DMS153 (cell line): ENCODE data around the gene SHROOM3.

Source experiments
- DNase-seq: peaks from one replicate; lab custom pipeline; 2025; lab: John Stamatoyannopoulos, UW

SHROOM3 gene

GRCh38 chr4:76494871-76495590 is 60.0 kb downstream of the SHROOM3 start:
- DNase-seq, result no peak

DNA sequence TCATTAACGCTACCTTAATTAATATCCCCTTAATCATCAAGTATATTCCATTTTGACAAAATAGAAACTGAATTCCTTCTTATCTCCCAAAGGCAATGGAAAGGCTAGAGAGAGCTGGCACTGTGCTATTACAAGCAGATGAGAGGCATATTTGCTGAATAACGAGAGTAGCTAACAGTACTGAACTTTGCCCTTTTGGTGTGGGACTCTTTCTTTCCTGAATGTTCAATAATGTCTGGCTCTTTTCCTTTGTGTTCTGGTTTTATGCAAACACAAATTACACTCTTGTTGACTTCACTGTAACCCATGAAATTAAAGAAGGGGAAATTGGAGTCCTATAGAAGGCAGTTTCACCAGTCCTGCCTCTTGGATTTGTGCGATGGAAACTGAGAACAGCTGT is 63.5 kb downstream of the SHROOM3 start:
- no peak for DNase-seq

GRCh38 chr4:76499461-76499860 is 64.4 kb downstream of the SHROOM3 start:
- DNase-seq, result no peak

GRCh38 chr4:76502886-76503285 is 67.9 kb downstream of the SHROOM3 start:
- DNase-seq, result no peak

- DNase-seq, result peak; percentile 20
These were observed 69.8 kb downstream of the SHROOM3 start for GRCh38 chr4:76504613-76505465.

- DNase-seq, result no peak
These were observed 76.9 kb downstream of the SHROOM3 start for GRCh38 chr4:76511947-76512346.

- no peak for DNase-seq
These were observed 78.5 kb downstream of the SHROOM3 start for GRCh38 chr4:76513482-76513881.

GRCh38 chr4:76514087-76514486 is 79.1 kb downstream of the SHROOM3 start:
- no peak for DNase-seq

DNA sequence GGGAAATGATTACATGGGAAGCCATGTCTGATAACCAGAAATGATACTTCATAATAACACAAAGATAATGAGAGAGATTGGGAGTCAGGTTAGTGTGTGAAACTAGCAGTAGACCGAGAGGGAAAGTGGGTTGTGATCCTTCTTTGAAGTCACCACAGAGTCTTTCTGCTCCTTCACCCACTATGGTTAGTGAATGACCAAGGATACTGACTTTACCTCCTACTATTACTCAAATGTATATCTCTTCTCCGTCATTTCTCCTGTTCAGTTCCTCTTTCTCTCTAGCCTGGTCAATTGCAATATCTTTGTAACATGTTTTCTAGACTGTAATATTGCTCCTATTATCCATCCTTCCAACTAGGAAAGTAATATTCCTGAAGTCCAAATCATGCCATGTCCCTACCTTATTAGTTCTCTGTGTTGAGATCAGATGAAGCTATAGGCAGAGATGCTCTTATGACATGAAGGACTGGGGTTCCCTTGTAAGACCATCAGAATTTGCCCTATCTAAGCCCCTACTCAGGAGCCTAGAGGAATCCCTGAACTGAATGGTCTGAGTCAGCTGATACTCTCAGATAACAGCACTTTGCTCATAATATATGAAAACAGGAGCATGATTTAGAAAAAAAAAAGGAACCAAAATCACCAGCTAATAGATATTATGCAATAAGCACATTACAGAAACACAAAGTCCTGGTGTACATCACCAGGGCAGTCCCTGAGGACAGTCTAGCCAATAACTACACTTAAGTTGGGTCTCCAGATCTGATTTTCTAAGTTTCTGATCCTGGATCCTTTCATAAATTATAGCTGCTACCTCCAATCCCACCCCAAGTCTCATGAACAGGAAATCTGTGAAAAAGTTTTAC is 81.2 kb downstream of the SHROOM3 start:
- no peak for DNase-seq

DNA sequence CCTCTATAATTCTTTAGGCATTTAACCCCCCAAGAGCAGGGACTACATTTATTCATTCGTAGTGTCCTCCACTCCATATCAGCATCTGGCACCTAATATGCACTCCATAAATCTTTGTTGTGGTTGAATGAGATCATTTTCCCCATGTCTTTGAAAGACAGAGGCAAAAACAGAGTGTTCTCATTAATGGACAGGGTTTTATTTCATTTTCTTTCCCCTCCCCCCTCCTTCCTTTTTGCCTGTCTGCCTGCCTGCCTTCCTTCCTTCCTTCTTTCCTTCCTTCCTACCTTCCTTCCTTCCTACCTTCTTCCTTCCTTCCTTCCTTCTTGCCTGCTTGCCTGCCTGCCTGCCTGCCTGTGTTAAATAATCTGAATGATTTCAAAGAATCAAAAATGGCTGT is 83.2 kb downstream of the SHROOM3 start:
- no peak for DNase-seq

GRCh38 chr4:76523593-76523992 is 88.6 kb downstream of the SHROOM3 start:
- DNase-seq, result no peak

- DNase-seq, result no peak
These were observed 90.7 kb downstream of the SHROOM3 start for GRCh38 chr4:76525751-76526150.

DNA sequence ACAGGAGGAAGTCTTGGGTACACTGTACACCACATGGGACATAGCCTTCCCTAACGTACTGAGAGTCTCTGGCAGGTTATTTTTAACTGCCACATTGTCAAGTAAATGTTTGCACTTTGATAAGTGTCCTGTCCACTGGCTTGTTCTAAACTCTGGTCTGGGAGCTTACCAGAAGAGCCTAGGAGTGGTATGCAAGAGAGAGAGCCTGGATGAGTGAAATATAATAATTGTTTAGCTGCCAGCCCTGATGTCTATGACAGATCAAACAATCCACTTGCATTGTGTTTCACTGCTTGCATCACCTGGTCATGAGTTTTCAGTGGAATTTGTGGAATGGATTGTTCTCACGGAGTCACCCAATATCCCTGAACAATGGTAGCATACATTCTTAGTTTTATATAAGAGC is 91.6 kb downstream of the SHROOM3 start:
- peak; percentile 66 for DNase-seq

DNA sequence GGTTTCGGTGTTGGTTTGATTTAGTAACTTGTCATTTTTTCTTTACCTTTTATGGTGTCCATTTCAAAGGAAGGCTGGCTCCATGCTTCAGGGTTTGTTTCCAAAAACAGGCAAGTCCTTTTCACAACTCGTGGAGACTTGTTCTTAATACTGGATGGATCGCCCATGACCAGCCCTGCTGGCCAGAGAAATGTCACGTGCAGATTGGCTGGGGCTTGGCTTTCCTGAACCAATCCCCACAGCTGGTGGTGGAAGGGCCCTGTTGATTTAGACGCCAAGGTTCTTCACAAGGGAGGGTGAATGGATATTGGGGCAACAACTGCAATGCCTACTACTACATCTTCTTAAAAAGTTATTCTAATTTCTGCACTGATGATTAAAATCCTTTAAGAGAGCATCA is 92.6 kb downstream of the SHROOM3 start:
- no peak for DNase-seq

GRCh38 chr4:76531597-76531996 is 96.6 kb downstream of the SHROOM3 start:
- DNase-seq, result no peak

DNA sequence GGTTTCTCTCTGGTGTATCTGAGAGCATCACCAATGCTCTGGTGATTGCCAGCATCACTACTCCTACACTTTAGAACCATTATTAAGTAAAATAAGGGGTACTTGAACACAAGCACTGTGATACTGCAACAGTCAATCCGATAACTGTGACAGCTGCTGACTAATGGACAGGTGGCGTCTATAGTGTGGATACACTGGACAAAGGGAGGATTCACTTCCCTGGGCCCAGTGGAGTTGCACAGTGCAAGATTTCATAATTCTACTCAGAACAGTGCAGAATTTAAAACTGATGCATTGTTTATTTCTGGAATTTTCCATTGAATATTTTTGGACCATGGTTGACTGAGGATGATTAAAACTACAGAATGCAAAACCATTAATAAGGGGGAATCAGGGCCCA is 97.8 kb downstream of the SHROOM3 start:
- no peak for DNase-seq

- DNase-seq, result no peak
These were observed 98.3 kb downstream of the SHROOM3 start for GRCh38 chr4:76533314-76533713.

GRCh38 chr4:76535603-76536372 is 100.8 kb downstream of the SHROOM3 start:
- DNase-seq, result peak; percentile 24

DNA sequence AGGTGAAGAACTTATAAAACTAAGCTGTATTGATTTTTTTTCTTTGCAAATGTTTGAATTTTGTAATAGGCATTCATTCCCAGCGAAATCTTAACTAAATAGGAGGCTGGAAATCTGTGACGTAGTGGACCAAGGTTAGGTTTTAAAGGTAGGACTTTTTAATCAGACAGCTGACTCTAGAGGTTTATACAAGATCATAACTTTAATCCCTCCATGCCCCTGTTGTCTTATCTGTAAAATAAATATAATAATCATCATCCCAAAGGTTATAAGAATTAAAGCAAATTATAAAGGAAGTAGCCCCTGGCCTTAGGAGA is 101.3 kb downstream of the SHROOM3 start:
- DNase-seq, result no peak

- no peak for DNase-seq
These were observed 103.3 kb downstream of the SHROOM3 start for GRCh38 chr4:76538296-76538695.

GRCh38 chr4:76539979-76540378 is 105.0 kb downstream of the SHROOM3 start:
- DNase-seq, result no peak

DNA sequence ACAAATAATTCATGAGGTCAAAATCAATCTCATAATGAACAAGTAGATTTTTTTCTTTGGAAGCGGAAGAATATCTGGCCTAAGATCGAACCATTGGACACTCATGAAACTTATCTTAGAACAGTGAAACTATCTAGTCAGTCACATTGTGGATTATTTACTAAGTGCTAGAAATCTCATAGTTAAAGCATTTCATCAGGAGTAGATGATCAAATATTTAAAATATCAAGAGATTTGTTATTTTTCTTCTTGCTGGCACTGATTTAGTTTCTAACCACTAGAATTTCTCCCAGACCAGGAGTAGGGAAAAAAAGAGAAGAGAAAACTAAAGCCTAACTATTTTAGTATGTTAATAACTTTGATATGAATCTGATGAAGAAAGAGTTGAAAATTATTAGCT is 105.5 kb downstream of the SHROOM3 start:
- no peak for DNase-seq
